HG03025 (cell line): Measurements from ENCODE around the gene MYH9.

Experiments used
- ATAC-seq: cut with Tn5 transposase; IDR thresholded peaks from one replicate; pipeline ENCODE4 v1.9.1; 2021; ENCODE audit warnings: mild to moderate bottlenecking, moderate library complexity; ENCODE audit not compliant: unreplicated experiment, low FRiP score

MYH9 gene

GRCh38 chr22:36386900-36387708 is 663 bp downstream of the MYH9 start:
- peak; percentile 17 for ATAC-seq

GRCh38 chr22:36386351-36386899 is 1.3 kb downstream of the MYH9 start:
- ATAC-seq, result peak; percentile 1

- no peak for ATAC-seq
These were observed 2.0 kb downstream of the MYH9 start for GRCh38 chr22:36385491-36386350.

- ATAC-seq, result no peak
These were observed 2.8 kb downstream of the MYH9 start for GRCh38 chr22:36384766-36385481.

GRCh38 chr22:36383110-36383581 is 4.6 kb downstream of the MYH9 start:
- no peak for ATAC-seq

- ATAC-seq, result no peak
These were observed 6.1 kb downstream of the MYH9 start for GRCh38 chr22:36381513-36382128.

GRCh38 chr22:36379593-36380361 is 8.0 kb downstream of the MYH9 start:
- ATAC-seq, result no peak

- no peak for ATAC-seq
These were observed 8.9 kb downstream of the MYH9 start for GRCh38 chr22:36378869-36379217.

GRCh38 chr22:36378080-36378868 is 9.5 kb downstream of the MYH9 start:
- no peak for ATAC-seq

- no peak for ATAC-seq
These were observed 10.6 kb downstream of the MYH9 start for GRCh38 chr22:36377022-36377631.

GRCh38 chr22:36376265-36376664 is 11.5 kb downstream of the MYH9 start:
- no peak for ATAC-seq

GRCh38 chr22:36375071-36375980 is 12.4 kb downstream of the MYH9 start:
- no peak for ATAC-seq

- no peak for ATAC-seq
These were observed 13.2 kb downstream of the MYH9 start for GRCh38 chr22:36374603-36375024.

- ATAC-seq, result no peak
These were observed 14.5 kb downstream of the MYH9 start for GRCh38 chr22:36373258-36373579.

- no peak for ATAC-seq
These were observed 15.8 kb downstream of the MYH9 start for GRCh38 chr22:36371920-36372319.

GRCh38 chr22:36369922-36370791 is 17.6 kb downstream of the MYH9 start:
- no peak for ATAC-seq
